HG02852 (cell line): ENCODE results near the gene RCL1.

Experiments used
- ATAC-seq: cut with Tn5 transposase; IDR thresholded peaks from one replicate; pipeline ENCODE4 v1.9.1; 2021; ENCODE audit warnings: mild to moderate bottlenecking, moderate library complexity; ENCODE audit not compliant: unreplicated experiment

Gene RCL1

GRCh38 chr9:4805191-4805918, 12.6 kb downstream of the RCL1 start:
- ATAC-seq, result no peak

GRCh38 chr9:4810565-4810964, 17.8 kb downstream of the RCL1 start:
- ATAC-seq, result no peak

DNA sequence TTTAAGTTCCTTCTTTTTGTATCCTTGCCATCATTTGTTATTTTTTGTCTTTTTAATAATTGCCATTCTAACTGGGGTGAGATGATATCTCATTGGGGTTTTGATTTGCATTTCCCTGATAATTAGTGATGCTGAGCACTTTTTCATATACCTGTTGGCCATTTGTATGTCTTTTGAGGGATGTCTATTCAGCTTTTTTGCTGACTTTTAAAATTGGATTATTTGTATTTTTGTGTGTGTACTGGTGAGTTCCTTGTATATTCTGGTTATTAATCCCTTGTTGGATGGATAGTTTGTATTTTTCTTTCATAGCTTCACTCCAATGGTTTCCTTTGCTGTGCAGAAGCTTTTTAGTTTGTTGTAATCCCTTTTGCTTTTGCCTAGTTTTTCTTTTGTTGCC, 19.1 kb downstream of the RCL1 start:
- ATAC-seq, result no peak

DNA sequence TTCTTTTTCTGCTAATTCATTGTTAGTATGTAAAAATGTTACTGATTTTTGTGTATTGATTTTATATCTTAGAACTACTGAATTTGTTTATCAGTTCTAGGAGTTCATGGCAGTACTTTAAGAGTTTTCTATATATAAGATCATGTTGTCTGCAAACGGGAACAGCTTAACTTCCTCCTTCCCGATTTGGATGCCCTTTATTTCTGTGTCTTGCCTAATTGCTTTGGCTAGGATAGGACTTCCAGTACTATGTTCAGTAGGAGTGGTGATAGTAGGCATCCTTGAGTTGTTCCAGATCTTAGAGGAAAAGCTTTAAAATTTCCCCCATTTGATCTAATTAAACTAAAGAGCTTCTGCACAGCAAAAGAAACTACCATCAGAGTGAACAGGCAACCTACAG, 20.1 kb downstream of the RCL1 start:
- no peak for ATAC-seq

DNA sequence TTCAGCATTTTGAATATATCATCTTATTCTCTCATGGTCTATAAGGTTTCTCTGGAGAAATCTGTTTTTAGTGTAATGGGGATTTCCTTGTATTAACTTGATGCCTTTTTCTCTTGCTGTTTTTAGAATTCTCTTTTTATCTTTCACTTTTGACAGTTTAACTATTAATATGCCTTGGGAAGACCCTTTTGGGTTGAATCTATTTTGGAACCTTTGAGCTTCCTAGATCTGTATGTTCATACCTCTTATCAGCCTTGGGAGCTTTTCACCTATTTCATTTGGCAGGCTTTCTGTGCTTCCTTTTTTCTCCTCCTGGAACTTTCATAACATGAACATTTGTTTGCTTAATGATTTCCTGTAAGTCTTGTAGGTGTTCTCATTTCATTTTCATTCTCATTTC, 22.2 kb downstream of the RCL1 start:
- no peak for ATAC-seq

DNA sequence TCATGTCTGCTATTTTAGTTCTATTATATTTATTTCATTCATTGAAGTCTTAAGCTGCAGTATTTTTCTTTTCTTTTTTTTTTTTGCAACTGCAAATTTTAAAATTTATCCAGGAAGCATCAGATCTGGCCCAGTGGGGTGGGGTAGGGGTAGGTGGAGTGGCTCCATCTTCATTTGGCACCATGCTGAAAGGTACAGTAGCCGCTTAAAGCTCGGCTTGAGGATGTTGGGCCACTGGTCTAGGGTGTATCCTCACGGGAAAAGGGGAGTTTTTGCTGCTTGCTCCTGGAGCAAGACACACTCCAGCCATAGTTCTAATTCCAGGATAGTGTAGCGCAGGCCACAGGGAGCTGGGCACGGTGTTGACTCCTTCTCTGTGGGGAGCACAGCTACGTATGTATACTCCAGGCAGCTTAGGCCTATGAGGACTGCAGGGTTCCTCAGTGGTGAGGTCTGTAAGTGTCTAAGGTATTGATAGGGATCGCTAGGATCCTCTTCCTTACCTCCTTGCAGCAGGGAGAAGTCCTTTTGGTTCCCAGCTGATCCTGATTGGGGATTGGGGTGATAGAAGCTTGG, 22.7 kb downstream of the RCL1 start:
- ATAC-seq, result no peak

GRCh38 chr9:4820168-4820567, 27.4 kb downstream of the RCL1 start:
- no peak for ATAC-seq

GRCh38 chr9:4821133-4821532, 28.4 kb downstream of the RCL1 start:
- ATAC-seq, result no peak

DNA sequence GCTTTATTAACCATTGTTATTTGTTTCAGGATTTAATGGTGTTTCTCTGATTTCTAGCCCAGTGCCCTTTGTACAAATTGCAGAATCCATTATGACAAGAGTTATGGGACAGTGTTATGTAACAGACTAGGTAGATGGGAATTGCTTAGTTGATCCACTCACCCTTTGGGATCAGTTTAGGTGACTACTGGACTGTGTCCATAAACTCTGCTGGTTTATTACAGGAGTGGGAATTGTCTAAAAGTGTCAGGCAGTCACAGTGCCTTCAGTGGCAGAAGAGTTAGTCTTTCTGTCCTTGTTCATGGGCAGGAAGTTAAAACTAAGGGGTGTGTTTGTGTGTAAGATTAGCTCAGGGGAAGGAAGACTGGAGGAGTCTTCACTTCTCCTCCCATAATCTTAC, 29.3 kb downstream of the RCL1 start:
- no peak for ATAC-seq

DNA sequence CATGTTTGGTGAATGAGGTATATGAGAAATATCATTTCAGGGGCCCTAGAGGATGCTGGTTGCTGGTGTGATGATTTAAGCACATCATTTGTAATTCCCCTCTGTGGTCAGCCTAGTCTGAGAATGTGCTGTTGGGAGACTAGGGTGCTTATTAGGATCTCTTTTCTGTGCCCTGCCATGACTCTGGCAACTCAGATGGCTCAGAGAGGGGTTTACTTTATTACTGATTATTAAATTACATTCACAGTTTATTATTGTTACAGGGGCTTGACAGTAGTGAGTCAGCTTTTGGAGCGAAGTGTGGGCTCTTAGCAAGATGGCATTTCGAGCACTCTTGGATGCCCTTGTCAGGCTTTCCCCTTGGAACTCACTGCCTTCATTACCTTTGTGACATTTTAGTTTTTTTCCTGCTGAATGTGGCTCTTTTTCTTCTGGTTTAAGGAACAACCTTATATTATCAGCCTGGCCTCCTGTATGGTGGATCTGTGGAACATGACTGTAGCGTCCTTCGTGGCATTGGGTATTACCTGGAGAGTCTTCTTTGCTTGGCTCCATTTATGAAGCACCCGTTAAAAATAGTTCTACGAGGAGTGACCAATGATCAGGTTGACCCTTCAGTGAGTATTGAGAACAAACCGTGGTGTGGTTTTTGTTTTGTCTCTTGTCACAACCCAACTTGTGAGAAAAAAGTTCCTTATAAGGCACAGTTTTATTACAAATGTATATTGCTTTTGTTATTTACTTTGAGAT, 33.8 kb downstream of the RCL1 start:
- no peak for ATAC-seq

DNA sequence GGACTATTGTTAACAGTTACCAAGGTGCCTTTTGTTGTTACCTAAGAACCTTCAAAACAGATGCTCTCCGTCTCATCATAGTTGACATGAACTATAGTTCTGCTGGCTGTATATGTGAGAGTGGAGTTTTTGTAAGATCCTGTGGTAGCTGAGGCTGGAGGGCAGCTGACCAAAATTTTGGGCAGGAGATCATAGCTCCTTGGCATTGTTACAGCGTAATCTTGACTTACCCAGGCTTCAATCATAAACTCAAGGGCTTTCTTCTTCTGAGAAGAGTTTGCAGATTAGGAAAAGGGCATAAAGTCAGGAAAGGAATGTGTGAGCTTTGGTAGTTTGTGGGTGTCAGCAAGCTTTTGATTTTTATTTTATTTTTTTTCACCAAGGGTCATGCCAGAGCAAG, 34.5 kb downstream of the RCL1 start:
- ATAC-seq, result no peak

DNA sequence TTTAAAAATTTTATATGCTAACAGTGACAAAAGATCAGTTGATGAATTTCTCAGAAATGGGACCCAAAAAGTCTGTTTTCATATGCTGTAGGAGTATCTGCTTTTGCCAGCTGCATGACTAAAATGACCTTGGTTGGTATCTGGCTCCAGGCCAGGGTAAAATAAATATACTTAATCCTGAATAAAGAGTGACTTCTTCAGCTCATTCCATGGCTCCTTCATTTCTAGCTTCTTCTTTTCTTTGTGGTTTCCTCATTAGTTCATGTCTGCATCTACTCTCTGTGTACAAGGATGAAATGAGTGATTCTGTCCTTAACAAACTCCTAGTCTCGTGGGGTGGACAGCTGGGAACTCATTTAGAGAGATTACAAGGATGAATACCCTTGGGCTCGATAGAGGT, 36.0 kb downstream of the RCL1 start:
- ATAC-seq, result no peak

GRCh38 chr9:4829969-4830368, 37.2 kb downstream of the RCL1 start:
- no peak for ATAC-seq

- no peak for ATAC-seq
Measured at GRCh38 chr9:4830699-4831098, 38.0 kb downstream of the RCL1 start.

DNA sequence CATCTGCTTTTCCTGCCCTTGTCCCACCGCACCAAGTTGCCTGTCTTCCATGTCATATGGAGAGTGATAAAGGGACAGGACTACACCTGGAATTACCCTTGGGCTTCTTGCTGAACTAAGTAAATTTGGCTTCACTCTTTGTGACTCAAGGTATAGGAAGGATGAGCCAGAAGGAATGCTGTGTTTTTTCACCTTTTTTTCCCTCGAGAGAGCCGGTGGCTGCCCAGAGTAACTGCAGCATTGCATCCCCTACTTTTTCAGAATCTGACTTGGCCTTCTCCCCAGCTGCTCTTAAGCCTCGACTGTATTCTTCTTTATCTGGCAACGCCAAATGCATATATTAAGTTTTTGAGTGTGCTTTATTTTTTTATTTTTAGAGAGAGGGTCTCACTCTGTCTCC, 38.4 kb downstream of the RCL1 start:
- no peak for ATAC-seq

- ATAC-seq, result no peak
Measured at GRCh38 chr9:4831944-4832343, 39.2 kb downstream of the RCL1 start.

- ATAC-seq, result no peak
Measured at GRCh38 chr9:4832786-4833579, 40.2 kb downstream of the RCL1 start.

DNA sequence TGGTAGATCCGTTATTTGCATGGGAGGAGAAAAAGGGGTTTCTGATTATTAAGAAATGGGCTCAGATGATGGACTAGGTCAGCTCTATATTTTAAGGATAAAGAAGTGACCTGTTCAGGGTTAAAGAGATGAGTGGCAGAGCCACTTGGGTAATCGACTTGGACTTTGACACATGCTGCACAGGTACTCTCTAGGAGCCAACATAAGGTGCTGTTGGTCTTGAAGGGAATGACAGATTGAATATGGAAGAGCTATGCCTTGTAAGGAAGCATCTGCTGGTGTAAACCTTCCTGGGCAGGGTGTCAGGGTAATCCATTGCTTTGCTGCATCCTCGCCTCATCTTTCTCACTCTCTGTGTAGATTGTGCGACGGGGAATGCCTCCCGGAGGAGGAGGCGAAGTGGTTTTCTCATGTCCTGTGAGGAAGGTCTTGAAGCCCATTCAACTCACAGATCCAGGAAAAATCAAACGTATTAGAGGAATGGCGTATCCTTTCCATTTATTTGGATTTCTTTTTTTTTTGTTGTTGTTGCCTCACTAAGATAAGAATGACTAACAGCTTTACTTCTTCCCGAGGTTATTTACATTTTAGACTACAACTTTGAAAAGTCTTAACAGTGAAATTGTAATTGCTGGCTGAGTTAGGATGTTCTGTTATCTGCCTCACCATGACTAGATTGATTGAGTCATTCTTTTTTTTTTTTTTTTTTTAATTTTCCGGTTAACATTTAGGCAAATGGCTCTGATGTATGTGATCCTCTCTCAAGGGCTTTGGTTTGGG, 41.2 kb downstream of the RCL1 start:
- ATAC-seq, result no peak

- no peak for ATAC-seq
Measured at GRCh38 chr9:4836676-4837075, 43.9 kb downstream of the RCL1 start.

DNA sequence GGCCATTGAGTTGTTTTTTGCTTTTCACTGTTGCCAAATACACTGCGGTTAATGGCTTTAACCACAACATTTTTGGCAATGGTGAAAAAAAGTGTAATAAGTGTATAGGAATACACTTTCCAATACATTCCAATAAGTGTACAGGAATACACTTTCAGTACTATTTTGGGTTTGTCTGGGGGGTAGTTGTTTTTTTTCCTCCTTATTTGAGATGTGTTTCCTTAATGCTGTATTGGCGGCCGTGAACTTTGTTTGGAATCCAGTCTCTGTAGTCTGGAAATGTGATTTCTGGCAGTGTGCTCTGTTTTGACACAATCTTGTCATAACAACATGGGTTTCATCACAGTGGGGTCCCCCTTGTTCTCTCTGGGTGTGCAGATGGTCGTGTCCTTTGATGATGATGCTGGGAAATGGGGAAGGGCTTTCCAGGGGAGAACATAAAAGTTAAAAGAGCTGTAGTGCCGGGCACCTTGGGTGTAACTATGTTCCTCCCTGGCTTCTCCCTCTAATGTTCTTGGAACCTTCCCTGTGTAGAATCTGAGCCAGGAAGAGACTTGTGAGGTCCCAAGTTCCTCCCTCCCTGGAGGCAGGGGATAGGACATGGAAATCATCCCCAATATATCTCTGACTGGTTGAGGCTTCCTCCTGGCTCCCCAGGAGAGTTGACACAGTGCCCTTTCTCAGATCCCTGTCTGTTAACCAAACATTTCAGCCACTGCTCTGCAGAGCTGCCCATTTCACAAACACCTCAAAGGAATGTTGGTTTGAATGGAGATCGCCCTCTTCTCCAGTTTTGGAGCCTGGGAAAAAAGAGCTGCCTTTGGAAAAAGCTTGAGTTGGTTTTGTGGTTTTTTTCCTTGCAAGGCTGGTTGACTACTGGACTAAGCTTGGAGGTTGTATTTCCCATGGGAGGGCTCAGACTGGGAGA, 44.8 kb downstream of the RCL1 start:
- ATAC-seq, result no peak
